Liver (tissue), 3 donors: ENCODE measurements around the gene ZCCHC14.
A peak's percentile ranks its signal among the peaks of the same experiment; 100 is the strongest.

ENCODE experiments used
- CTCF ChIP-seq: fragments of 150-350 bp; IDR thresholded peaks from 2 replicates; pipeline ENCODE4 v1.5.1; 2017; ENCODE audit warnings: improper control_type of control experiment, low read depth, low read length; ENCODE audit not compliant: missing input control
- FOXA1 ChIP-seq: IDR thresholded peaks from 2 replicates; pipeline ENCODE4 v1.6.1; 2016; ENCODE audit warnings: antibody characterized with exemption
- RAD21 ChIP-seq, 2 donors: IDR thresholded peaks; 2 replicates each; pipeline ENCODE4 v1.6.1; 2016; ENCODE audit warnings: antibody characterized with exemption in 2 of 2, mild to moderate bottlenecking in 2 of 2
- REST ChIP-seq: IDR thresholded peaks from 2 replicates; pipeline ENCODE4 v1.6.1; 2016; ENCODE audit warnings: antibody characterized with exemption, mild to moderate bottlenecking
- donor health status: healthy.
- donor health status: healthy.

DNA sequence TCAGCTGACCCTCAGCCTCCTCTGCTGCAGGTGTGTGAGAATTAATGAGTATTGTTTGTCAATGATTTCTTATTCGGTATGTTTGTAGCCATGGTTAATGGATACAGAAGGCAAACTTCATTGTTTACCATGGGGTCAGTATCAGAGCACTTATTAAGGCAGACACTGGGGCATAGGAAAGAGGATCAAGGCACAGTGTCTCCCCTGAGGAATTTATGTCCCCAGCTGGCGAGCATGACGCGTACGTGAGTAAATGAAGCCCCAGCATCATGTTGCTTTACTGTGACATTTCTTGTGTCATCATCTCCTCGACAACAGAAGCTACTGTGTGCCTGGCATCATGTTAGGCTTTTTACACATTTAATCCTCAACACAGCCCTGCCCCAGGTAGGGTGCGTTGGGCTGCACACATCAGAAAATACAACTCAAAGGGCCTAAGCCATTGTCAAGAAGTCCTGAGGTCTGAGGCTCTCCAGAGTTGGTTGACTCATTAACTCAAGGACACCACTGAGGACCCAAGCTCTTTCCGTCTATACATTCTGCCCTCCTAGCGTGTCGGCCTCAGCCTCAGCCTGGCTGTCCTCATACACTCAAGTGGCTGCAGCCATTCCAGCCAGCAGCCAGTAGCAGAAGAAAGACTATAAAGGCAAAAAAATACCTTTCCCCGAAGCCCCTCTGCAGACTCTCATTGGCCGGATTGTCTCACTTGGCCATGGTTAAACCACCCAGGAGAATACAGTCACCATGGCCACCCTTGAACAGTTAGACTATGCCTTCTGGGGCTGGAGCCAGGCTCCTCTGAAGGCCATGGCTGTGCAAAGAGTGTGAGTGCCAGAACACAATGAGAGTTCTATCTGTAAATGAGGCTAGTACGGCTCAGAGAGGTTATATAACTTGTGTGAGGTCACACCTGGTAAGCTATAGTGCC lies 13.9 kb upstream of the ZCCHC14 start:
- TF ChIP-seq CTCF (no peak), RAD21 (IDR thresholded peaks at IDR 0.05) (no peak), REST (peak; percentile 27), FOXA1 (no peak)
